ENCODE data around the gene PER1. TPM values are rescaled to one million over a fixed set of nuclear protein-coding genes. Genes with fewer than 3 reads are reported as not detected.

Gene PER1
- total and polyA plus RNA-seq, 2 of the 8 experiments (the other 6 are each of a cell fraction or from before 2014, with no cell fraction given) = 9.6 to 38.0 TPM

- peak; percentile 13 for TF ChIP-seq CHD7 (IDR thresholded peaks at IDR 0.05; ENCODE audit: insufficient replicate concordance, low read length)
- peak in 1 of 3 experiments; percentile 34; a peak in 2 of 4 replicates for TF ChIP-seq CTCF (IDR thresholded peaks at IDR 0.05; ENCODE audit: control extremely low read depth in 1 of 3, insufficient read depth in 1 of 3, low read depth in 1 of 3, low read length in 3 of 3)
- TF ChIP-seq SAP30 (IDR thresholded peaks at IDR 0.05; ENCODE audit: insufficient read depth, insufficient replicate concordance, low read length) = no peak
- TF ChIP-seq KDM1A (IDR thresholded peaks at IDR 0.05; ENCODE audit: borderline replicate concordance, low read length) = no peak; the same call in 1 of the 2 replicates
- TF ChIP-seq SIRT6 (IDR thresholded peaks at IDR 0.05; ENCODE audit: low read length) = no peak
- TF ChIP-seq BACH1 (IDR thresholded peaks at IDR 0.05; ENCODE audit: low read length) = no peak
- no peak for TF ChIP-seq TAF1 (IDR thresholded peaks at IDR 0.05; ENCODE audit: low read depth, low read length)
- TF ChIP-seq POLR2AphosphoS5 (IDR thresholded peaks at IDR 0.05; ENCODE audit: low read depth, low read length) = no peak
These were observed 34.7 kb upstream of the PER1 start (continued) for GRCh38 chr17:8186787-8187516.

Measured in H1 (cell line).